ENCODE results near the gene TAF12.

GRCh38 chr1:28577738-28578536 lies 64.9 kb downstream of the TAF12 start:
- TF ChIP-seq POLR2AphosphoS5 (IDR thresholded peaks at IDR 0.05; ENCODE audit: low read depth, low read length) = peak; percentile 48; the same call in 1 of the 2 replicates
- no peak for TF ChIP-seq TAF1 (IDR thresholded peaks at IDR 0.05; ENCODE audit: low read depth, low read length)
- TF ChIP-seq POLR2A (IDR thresholded peaks at IDR 0.05; ENCODE audit: low read depth, low read length) = no peak; the same call in 1 of the 2 replicates
- TF ChIP-seq PAX5 (IDR thresholded peaks at IDR 0.05; ENCODE audit: insufficient read depth, low read length, severe bottlenecking) = no peak

Data from GM12891 (cell line).